CD4-positive, alpha-beta T cell treated with Interleukin-2 at 100 ng/mL for 4 hours (primary cell): Measurements from ENCODE around the gene CLDN9.

ENCODE experiments used
- DNase-seq: peaks from one replicate; pipeline ENCODE4 v3.0.0-alpha.2; 2020; ENCODE audit warnings: low spot score

Gene CLDN9, protein sequence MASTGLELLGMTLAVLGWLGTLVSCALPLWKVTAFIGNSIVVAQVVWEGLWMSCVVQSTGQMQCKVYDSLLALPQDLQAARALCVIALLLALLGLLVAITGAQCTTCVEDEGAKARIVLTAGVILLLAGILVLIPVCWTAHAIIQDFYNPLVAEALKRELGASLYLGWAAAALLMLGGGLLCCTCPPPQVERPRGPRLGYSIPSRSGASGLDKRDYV

DNA sequence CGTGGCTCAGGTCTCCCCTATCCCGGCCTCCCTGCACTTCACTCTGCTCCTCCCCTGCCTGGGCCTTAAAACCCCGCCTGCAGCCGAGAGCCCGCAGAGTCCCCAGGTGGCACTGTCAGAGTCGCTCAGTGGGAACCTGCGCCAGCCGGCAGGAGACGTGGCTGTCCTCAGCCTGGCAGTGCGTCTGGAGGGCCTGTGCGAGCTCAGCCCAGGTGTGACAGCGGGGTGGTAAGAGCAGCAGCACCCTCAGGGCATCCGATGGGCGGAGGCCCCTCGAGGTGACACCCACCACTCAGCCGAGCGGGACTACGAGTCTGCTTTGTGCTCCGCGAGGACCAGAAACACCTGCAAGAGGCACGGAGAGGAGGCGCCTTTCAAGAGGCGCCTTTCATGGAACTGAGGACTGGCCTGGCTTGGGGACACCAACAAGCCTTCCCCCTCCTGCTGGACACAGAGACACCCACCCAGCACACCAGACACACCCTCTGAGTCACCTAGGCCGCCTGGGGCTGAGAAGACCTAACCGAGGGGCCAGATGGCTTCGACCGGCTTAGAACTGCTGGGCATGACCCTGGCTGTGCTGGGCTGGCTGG, at the start of gene CLDN9:
Gene CLDN9 (plus strand): TSS at position 96 of the 593 bp plus-strand sequence. CDS start 440 bp downstream, at position 536.
- DNase-seq, result no peak

DNA sequence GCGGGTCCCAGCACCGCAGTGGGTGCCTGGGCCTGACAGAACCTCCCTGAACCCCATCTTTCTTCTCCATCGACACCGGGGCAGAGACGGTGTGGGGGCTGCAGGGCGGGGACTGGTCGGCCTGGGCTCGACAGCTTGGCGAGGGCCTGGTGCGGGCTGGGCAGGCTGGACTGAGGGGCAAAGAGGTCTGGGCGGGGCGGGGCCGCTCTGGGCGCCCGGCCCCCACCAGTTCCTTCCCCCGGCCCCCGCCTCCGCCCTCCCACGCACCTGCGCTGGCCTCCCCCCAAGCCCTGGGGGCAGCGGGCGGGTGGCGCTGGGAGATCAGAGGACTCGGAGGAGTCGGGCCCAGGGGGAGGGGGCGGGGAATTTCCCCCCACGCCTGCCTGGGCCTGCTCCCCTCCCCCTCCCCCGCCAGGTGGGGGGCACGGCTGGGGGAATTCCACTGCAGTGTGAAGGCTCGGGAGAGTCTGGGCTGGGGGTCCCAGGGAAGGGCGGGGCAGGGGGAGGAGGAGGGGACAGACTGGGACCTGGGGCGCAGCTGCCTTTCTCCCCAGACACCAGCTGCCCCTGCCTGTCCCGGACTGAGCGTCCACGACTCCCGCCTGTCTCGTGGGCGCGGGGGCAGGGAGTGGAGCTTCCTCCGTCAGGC, 49.5 kb upstream of the CLDN9 start:
- DNase-seq, result peak; percentile 5

DNA sequence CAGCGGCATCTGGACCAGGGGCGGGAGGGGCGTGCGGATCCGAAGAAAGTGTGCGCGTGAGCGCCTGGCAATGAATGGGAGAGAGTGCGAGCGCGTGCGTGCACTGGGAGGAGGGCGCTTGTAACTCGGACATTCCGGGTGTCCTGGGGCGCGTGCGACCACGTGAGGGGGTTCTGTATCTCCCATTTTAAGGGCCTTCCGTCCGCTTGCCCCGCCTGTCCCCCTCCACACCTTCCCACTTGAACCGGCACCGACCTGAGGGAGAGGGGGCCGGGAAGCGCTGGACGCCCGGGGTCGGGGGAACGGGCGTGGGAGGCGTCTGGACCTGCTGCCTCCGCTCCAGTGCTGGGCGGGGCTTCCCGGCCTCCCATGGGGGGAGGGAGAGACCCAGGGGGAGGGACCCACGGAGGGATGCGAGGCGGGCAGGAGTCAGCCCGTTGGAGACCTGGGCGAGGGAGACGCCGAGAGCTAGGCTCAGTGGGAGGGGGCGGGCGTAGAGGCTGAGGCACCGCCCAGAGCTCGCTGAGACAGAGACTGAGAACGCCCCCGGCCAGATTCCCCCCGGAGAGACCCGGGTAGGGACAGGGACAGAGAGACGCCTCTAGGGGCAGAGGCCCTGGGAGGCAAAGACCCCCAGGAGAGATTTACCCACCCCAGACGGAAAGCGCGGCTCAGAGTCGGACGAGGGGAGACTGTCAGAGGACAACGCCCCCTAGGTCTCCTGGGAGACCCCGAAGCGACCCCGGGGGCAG, 48.8 kb upstream of the CLDN9 start, which contains the start of gene KREMEN2:
Gene KREMEN2 (plus strand): TSS at position 553 of the 752 bp plus-strand sequence. CDS start 246 bp downstream, outside the sequence.
- DNase-seq, result peak; percentile 6

DNA sequence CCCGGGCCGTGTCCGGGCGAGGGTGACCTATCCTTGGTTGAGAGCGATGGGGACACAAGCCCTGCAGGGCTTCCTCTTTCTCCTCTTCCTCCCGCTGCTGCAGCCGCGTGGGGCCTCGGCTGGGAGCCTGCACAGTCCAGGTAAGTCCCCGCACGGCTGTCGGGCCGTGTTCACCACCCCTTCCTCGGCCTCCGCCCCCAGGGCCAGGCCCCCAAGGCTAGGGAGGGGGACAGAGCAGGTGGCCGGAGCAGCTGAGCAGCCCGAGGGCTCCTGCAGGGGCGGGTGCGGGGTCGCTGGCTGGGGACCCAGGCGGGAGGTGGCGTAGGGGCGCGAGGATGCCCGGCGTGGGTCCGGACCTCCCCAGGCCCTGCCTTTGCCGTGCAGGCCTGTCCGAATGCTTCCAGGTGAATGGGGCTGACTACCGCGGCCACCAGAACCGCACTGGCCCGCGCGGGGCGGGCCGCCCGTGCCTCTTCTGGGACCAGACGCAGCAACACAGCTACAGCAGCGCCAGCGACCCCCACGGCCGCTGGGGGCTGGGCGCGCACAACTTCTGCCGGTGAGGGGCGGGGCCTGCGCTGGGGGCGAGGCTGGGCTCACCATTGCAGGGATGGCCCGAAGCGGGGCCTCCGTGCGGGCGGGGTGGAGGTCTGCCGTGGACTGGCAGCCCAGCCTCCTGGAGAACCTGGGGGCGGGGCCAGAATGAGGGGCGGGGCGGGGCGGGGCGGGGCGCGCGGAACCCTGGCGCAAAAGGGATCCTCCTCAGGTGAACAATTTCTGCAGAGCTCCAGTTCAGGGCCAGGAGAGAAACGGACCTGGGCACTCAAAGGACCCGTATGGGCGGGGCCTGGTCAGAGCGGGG, 48.0 kb upstream of the CLDN9 start:
- DNase-seq, result peak; percentile 50

DNA sequence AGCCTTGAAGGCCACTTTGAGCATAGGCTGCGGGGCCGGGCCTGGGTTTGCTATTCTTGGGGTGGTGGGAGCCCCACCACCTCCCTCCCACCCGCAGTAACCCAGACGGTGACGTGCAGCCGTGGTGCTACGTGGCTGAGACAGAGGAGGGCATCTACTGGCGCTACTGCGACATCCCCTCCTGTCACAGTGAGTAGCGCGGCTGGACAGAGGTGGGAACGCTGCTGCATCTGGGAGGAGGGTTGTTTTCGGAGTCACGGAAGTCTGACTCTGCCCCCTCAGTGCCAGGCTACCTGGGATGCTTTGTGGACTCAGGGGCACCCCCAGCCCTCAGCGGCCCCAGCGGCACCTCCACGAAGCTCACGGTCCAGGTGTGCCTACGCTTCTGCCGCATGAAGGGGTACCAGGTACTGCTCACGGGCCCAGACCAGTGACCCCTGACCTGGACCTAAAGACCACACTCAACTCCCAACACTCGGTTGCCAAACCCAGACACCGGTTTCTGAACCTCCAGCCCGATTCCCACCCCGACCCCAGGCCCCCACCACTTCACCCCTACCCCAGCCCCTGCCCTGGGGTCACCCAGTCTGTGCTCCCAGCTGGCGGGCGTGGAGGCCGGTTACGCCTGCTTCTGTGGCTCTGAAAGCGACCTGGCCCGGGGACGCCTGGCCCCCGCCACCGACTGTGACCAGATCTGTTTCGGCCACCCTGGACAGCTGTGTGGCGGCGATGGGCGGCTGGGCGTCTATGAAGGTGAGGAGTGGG, 46.5 kb upstream of the CLDN9 start:
- no peak for DNase-seq

DNA sequence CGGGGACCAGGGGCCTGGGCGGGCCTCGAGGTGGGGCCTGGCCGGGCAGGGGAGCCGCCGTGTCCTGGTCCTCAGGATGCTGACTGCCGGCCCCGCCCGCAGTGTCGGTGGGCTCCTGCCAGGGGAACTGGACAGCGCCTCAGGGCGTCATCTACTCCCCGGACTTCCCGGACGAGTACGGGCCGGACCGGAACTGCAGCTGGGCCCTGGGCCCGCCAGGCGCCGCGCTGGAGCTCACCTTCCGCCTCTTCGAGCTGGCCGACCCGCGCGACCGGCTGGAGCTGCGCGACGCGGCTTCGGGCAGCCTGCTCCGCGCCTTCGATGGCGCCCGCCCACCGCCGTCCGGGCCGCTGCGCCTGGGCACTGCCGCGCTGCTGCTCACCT, 45.9 kb upstream of the CLDN9 start:
- DNase-seq, result no peak

DNA sequence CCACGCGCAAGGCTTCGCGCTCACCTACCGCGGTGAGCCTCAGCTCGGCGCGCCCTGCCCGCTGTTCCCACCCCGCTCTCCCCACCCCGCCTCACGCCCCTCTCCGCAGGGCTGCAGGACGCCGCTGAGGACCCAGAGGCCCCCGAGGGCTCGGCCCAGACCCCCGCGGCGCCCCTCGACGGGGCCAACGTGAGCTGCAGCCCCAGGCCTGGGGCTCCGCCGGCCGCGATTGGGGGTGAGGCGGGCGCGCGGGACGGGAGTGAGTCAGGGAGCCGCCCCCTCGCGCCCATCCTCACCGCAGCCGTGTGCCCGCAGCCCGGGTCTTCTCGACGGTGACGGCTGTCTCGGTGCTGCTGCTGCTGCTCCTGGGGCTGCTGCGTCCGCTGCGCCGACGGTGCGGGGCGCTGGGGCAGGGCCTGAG, 45.5 kb upstream of the CLDN9 start:
- no peak for DNase-seq

DNA sequence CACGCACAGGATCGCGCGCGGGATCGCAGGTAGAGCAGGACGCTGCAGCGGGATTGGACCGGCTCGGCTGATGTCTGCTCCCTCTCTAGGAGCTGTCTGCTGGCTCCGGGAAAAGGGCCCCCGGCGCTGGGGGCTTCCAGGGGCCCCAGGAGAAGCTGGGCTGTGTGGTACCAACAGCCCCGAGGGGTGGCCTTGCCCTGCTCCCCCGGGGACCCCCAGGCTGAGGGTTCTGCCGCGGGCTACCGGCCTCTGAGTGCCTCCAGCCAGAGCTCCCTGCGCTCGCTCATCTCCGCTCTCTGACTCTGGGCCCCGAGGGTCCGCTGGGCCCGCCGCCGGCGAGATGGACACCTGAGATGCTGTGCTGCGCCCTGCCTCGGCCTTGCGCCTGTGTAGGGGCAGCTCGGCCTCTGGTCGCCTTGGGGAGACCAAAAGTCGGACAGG, 45.0 kb upstream of the CLDN9 start:
- no peak for DNase-seq

DNA sequence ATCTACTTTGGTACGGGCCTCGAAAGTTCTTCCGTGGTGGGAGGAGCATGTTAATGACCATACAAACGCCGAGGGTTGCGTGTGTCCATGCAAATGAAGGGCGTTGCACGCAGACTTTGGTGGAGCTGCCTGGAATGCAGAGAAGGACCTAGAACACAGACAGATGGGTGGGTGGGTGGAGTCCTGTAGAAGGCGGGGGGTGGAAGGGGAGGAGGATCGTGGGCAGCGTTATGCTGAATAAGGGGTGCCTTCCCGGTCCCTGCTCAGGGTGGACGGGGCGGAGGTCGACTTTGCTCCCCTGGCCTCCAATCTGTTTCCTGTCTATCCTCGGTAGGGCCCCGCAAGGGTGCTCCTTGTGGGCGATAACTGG, 44.4 kb upstream of the CLDN9 start:
- no peak for DNase-seq

DNA sequence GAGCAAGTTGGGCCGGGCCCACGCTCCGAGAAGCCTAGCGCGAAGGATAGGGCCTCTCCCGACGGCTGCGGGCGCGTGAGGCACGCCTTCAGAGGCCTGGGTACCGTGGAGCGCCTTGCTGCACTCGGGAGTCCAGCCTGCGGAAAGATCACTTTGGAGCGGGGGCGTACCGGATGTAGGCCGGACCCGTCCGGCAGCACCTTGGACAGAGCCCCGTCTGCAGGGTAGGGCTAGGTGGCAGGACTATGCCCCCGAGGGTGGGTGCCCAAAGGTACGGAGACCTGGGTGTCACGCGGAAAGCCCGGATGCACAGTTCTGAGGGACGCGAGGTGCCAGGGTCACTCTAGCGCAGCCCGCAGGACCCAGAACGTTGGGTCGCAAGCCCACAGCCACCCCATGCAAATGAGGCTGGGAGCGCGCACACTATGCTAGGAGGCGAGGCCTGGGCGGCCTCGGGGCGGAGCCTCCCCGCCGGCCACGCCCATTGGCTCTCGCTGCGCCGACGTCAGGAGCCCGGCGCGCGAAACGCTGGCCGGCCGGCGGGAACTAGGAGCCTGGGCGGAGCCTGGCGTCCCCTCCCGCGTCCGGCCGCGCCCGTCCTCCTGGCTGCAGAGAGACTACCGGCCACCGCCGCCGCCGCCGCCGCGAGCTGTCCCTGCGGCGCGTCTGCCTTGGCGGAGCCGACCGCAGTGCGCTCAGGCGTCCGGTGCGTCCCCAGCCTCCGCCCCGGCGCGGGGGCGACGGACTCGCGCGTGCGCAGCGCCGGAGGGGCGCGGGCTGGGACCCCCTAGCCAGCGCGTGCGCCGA, 43.8 kb upstream of the CLDN9 start, which contains the start of gene PAQR4:
Gene PAQR4 (plus strand): TSS at position 611 of the 807 bp plus-strand sequence. CDS start 327 bp downstream, outside the sequence.
- DNase-seq, result peak; percentile 77

DNA sequence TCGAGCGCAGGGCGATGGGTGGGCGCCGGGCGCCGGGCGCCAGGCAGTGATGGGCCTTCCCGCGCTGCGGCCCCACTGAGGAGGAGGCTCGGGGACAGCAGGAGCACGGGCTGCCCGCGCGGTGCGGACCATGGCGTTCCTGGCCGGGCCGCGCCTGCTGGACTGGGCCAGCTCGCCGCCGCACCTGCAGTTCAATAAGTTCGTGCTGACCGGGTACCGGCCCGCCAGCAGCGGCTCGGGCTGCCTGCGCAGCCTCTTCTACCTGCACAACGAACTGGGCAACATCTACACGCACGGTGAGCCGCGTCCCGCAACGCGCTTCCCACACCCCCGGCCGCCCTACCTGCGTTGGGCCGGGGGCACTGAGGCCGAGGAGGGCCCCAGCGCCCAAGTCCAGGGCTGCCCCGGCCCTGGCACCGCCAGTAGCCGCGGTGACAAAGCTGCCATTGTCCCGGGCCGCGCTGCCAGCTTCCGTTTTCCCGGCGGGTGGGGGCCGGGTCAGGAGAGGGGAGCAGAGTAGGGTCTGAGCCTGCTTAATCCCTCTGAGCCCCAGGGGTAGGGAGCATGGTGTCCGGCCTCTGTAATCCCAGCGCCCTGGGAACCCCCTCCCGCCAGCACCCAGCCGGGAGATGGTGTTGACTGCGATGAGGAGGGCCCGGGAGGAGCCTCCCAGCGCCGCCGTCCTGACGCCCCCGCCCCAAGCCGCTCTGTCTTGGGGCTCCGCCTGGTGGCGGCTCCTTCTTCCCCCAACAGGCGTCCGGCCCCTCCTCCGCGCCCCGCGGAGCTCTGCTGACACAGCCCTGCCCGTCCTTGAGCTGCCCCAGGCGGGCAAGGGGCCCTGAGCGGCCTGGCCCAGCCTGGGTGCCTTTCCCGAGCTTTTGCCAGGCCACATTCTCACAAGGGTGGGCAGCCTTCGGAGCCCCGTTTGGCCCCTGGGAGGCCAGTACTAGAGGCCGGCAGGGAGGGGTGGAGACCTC, 42.9 kb upstream of the CLDN9 start:
- DNase-seq, result peak; percentile 59

DNA sequence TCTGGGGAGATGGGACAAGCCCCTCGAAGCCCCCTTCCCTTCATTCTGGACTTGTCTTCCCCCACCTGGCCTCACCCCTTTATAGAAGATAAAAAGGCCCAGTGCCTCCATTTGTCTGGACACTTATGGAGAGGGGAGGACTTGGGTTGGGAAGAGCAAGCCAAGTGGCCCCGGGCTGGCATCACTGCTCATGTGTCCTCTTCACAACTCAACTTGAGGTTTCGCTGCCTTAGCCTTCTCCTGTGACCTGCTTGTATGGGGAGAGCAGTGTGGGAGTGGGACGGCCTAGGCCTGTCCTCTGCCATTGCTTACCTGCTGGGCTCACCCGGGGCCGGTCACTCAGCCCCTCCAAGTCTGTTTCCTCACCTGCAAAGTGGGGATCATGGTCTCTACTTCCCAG, 42.2 kb upstream of the CLDN9 start:
- no peak for DNase-seq

DNA sequence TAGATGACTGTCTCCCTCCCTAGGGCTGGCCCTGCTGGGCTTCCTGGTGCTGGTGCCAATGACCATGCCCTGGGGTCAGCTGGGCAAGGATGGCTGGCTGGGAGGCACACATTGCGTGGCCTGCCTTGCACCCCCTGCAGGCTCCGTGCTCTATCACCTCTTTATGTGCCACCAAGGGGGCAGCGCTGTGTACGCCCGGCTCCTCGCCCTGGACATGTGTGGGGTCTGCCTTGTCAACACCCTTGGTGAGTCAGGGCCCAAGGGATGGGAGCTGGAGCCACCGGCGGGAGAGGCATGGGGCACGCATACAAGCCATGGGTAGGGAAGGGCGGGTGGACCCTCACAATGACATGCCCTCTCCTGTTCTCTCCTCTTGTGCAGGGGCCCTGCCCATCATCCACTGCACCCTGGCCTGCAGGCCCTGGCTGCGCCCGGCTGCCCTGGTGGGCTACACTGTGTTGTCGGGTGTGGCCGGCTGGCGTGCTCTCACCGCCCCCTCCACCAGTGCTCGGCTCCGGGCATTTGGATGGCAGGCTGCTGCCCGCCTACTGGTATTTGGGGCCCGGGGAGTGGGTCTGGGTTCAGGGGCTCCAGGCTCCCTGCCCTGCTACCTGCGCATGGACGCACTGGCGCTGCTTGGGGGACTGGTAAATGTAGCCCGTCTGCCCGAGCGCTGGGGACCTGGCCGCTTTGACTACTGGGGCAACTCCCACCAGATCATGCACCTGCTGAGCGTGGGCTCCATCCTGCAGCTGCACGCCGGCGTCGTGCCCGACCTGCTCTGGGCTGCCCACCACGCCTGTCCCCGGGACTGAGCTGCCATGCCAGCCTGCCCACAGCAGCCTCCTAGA, 41.4 kb upstream of the CLDN9 start:
- DNase-seq, result no peak

DNA sequence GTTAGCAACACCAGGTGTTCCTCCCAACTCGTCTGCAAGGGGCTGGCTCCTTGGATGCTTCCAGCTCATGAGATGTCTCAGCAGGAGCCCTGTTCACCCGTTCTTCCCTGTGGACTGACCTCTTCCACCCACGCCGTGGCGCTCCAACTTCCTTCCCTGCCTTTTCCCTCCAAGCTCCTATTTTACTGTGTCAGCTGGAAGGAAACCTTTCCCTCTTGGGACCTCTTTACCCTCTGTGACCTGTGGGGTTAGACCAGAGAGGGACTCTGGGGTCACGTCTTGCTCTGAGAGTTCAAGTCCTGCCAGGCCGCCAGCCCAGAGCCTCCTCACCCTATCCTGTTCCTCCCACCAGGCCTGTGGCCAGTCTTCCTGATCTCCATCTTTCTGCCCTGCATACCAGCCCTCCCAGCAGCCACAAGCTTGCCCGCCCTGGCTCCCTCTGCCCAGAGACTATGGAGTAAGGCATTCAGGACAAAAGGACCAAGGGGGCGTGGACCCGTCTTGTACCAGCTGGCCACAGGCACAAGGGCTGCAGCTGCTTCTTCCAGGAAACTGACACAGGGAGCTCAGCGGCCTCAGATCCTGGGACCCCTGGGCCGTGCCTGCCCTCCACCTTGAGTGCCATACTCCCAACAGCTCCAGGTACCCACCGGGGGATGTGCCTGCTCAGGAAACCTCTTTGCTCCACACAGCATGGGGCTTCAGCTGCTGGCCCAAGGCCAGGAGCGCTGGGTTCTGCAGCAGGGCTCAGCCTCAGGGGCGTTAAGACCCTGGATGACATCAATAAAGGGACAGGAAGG, 40.5 kb upstream of the CLDN9 start:
- DNase-seq, result no peak

DNA sequence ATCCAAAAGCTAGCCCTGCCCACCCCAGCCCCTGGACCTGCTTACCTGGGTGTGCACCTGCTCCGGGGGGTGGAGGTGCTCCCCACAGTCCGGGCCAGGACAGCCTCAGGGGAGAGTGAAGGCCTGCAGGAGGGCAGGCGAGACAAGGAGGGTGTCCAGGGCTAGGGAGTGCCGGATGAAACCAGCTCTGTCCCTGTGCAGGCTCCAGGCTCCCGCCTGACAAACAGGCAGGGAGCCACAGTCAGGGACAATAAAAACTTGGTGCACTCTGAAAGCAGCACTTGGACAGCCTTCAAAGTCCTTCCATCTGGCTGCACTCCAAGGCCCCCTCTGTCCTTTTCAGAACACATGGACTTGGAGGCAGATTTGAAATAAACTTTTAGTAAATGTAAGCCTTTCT, 39.6 kb upstream of the CLDN9 start:
- DNase-seq, result no peak

DNA sequence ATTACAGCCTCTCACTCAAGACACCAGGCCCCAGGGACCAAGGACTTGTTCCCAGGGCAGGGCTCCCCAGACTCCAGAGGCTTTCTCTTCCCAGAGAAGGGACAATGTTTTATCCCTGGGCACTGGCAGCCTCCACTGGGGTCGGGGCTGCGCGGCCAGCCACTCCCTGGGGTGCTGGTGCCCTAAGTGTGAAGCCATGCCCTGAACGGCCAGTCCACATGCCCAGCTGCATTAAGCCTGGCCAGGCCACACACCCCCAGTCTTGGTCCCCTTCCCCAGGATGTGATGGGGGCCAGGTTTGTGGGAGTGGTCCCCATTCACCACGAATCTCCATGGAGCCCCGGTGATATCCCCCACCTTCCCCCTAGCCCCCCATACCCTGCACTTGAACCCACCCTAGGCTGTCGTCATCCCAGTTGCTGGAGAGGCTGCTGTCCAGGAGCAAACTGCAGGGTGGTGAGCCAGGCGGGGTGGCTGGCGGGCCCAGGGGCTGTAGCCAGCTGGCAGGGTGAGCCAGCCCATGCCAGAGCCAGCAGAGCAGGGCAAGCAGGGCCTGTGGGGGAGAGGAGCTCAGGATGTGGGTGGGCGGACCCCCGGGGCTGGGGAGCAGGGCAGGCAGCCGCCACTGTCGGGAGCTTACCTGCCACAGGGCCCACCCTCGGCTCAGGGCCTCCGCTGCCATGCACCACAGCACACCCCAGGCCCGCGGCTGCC, 39.0 kb upstream of the CLDN9 start:
- DNase-seq, result no peak
